ENCODE measurements around the gene GALK2. TPM values are rescaled to one million over a fixed set of nuclear protein-coding genes. Genes with fewer than 3 reads are reported as not detected.

GALK2 gene
- total RNA-seq, 1 donor, result 44.2 TPM

DNA sequence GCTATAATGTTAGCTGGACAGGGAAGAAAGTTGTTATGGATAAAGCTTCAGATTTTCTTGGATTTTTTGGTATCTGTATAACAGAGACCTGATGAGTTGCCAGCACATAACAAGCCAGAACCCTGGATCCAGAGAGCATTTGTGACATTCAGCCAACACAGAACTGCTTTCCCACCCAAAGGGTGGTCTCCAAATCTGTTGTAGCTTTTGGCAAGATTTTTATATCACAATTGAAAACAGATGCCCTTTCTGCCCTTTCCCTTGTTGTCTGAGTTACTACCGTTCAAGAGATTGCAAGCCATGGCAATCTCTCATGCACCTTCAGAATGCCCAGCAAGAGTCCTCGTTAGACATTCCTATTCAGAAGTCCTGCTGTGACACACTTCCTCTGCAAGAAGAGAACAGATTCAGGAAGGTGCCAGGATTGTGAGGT lies 145.4 kb downstream of the GALK2 start:
- Histone ChIP-seq H3K27me3 (ENCODE audit: insufficient read depth, low read length) (no peaks in the 10 kb centered on the region), H3K36me3 (ENCODE audit: insufficient read depth, low read length) (peaks cover 12% of the 10 kb centered on the region), H3K9me3 (ENCODE audit: low read depth, low read length) (no peaks in the 10 kb centered on the region), H4K20me1 (ENCODE audit: insufficient read depth, low read length) (peaks cover 8% of the 10 kb centered on the region), H3K4me3 (ENCODE audit: insufficient read depth, low read length) (no peak overlapping the region), H3K4me1 (ENCODE audit: insufficient read depth, low read length) (peaks cover 11% of the 10 kb centered on the region), H3K27ac (ENCODE audit: low read depth, low read length) (no peak overlapping the region), H2AFZ (ENCODE audit: low read length) (no peak overlapping the region), H3K4me2 (ENCODE audit: insufficient read depth, low read length) (no peak overlapping the region), H3K79me2 (ENCODE audit: insufficient read depth, low read length) (peaks cover 9% of the 10 kb centered on the region)
- DNase-seq (ENCODE audit: insufficient read length, low spot score, missing footprints), result no peak
- TF ChIP-seq, protein P1, sequence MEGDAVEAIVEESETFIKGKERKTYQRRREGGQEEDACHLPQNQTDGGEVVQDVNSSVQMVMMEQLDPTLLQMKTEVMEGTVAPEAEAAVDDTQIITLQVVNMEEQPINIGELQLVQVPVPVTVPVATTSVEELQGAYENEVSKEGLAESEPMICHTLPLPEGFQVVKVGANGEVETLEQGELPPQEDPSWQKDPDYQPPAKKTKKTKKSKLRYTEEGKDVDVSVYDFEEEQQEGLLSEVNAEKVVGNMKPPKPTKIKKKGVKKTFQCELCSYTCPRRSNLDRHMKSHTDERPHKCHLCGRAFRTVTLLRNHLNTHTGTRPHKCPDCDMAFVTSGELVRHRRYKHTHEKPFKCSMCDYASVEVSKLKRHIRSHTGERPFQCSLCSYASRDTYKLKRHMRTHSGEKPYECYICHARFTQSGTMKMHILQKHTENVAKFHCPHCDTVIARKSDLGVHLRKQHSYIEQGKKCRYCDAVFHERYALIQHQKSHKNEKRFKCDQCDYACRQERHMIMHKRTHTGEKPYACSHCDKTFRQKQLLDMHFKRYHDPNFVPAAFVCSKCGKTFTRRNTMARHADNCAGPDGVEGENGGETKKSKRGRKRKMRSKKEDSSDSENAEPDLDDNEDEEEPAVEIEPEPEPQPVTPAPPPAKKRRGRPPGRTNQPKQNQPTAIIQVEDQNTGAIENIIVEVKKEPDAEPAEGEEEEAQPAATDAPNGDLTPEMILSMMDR (IDR thresholded peaks at IDR 0.05; ENCODE audit: extremely low read depth, low read depth, low read length), result no peak

DNA sequence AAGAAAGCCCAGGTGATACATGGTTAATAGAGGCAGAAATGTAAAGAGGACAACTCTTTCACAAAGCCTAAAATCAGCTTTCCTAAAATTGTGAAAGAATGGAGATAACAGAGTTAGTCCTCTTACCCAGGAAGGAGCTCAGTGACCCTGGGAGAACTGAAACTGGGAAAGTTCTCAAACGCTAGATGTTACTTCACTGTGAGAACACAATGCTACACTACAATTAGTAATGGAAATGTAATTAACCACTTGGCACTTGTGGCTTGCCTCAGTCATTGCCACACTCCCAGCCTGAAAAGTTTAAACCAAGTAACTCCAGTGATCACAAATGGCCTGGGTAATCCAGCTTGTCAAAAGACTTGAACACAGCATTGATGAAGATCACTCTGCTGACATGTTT lies 150.3 kb downstream of the GALK2 start:
- H3K9me3 ChIP-seq (ENCODE audit: low read depth, low read length), result no peaks in the 10 kb centered on the region
- no peak overlapping the region for H3K4me2 ChIP-seq (ENCODE audit: insufficient read depth, low read length)
- H3K4me1 ChIP-seq (ENCODE audit: insufficient read depth, low read length), result no peaks in the 10 kb centered on the region
- no peak overlapping the region for H3K4me3 ChIP-seq (ENCODE audit: insufficient read depth, low read length)
- no peaks in the 10 kb centered on the region for H4K20me1 ChIP-seq (ENCODE audit: insufficient read depth, low read length)
- H3K79me2 ChIP-seq (ENCODE audit: insufficient read depth, low read length), result peaks cover 3% of the 10 kb centered on the region
- H3K36me3 ChIP-seq (ENCODE audit: insufficient read depth, low read length), result peaks cover 24% of the 10 kb centered on the region
- no peak overlapping the region for H2AFZ ChIP-seq (ENCODE audit: low read length)
- H3K27ac ChIP-seq (ENCODE audit: low read depth, low read length), result no peak overlapping the region
- DNase-seq (ENCODE audit: insufficient read length, low spot score, missing footprints), result no peak
- TF ChIP-seq, protein P1 (IDR thresholded peaks at IDR 0.05; ENCODE audit: extremely low read depth, low read depth, low read length), result no peak
- no peaks in the 10 kb centered on the region for H3K27me3 ChIP-seq (ENCODE audit: insufficient read depth, low read length)

DNA sequence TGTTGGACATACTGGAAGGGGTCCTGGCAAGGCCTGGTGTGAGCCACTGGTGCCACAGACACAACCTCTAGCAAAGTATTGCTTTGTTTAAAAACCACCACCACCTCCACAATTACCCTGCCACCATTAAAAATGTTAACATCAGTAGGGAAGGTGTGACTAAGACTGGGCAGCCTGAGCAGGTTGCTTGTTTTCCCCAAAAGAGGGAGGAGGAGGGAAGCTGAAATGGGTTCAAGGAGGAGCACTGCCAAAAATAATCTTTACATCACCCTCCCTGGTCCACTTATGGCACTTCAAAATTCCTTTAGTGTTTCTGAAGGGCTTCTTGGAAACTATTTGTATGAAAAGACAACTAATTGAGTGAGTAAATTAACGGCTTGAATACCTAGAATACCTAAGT lies 153.2 kb downstream of the GALK2 start:
- H3K4me2 ChIP-seq (ENCODE audit: insufficient read depth, low read length), result no peak overlapping the region
- DNase-seq (ENCODE audit: insufficient read length, low spot score, missing footprints), result no peak
- no peaks in the 10 kb centered on the region for H3K4me1 ChIP-seq (ENCODE audit: insufficient read depth, low read length)
- H3K4me3 ChIP-seq (ENCODE audit: insufficient read depth, low read length), result no peak overlapping the region
- peaks cover 24% of the 10 kb centered on the region for H3K36me3 ChIP-seq (ENCODE audit: insufficient read depth, low read length)
- no peaks in the 10 kb centered on the region for H4K20me1 ChIP-seq (ENCODE audit: insufficient read depth, low read length)
- peaks cover 3% of the 10 kb centered on the region for H3K79me2 ChIP-seq (ENCODE audit: insufficient read depth, low read length)
- H3K9me3 ChIP-seq (ENCODE audit: low read depth, low read length), result no peaks in the 10 kb centered on the region
- H3K27ac ChIP-seq (ENCODE audit: low read depth, low read length), result no peak overlapping the region
- H3K27me3 ChIP-seq (ENCODE audit: insufficient read depth, low read length), result no peaks in the 10 kb centered on the region
- no peak overlapping the region for H2AFZ ChIP-seq (ENCODE audit: low read length)
- TF ChIP-seq, protein P1 (IDR thresholded peaks at IDR 0.05; ENCODE audit: extremely low read depth, low read depth, low read length), result no peak

DNA sequence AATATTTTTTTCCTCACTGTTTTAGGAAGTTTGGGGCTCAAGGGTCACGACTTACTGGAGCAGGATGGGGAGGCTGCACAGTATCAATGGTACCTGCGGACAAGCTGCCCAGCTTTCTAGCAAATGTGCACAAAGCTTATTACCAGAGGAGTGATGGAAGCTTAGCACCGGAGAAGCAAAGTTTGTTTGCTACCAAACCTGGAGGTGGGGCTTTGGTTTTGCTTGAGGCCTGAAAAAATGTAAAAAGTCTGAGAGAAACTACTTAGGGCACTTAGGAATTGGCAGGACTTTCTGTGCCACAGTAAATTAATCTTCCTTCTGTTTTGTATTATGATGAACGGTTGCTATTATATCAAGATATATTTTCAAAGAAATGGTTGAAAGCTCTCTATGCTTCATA lies 157.9 kb downstream of the GALK2 start:
- Histone ChIP-seq H3K36me3 (ENCODE audit: insufficient read depth, low read length) (no peaks in the 10 kb centered on the region), H3K4me3 (ENCODE audit: insufficient read depth, low read length) (no peak overlapping the region), H2AFZ (ENCODE audit: low read length) (no peak overlapping the region), H3K27ac (ENCODE audit: low read depth, low read length) (no peak overlapping the region), H3K79me2 (ENCODE audit: insufficient read depth, low read length) (no peaks in the 10 kb centered on the region), H3K4me1 (ENCODE audit: insufficient read depth, low read length) (no peaks in the 10 kb centered on the region), H3K27me3 (ENCODE audit: insufficient read depth, low read length) (no peaks in the 10 kb centered on the region), H3K9me3 (ENCODE audit: low read depth, low read length) (no peaks in the 10 kb centered on the region), H4K20me1 (ENCODE audit: insufficient read depth, low read length) (no peaks in the 10 kb centered on the region), H3K4me2 (ENCODE audit: insufficient read depth, low read length) (no peak overlapping the region)
- TF ChIP-seq, protein P1 (IDR thresholded peaks at IDR 0.05; ENCODE audit: extremely low read depth, low read depth, low read length), result no peak
- DNase-seq (ENCODE audit: insufficient read length, low spot score, missing footprints), result no peak
